Placental epithelial cell (primary cell): Measurements from ENCODE around the gene PRDM10. TPM values are rescaled to one million over a fixed set of nuclear protein-coding genes. Genes with fewer than 3 reads are reported as not detected.

Source experiments
- total RNA-seq: library from RNA; depleted of rRNA; stranded (reverse); fragments of >200 nt; gene quantifications from 2 replicates; pipeline ENCODE4 v1.2.3, GENCODE V29; 2012

Gene PRDM10
- 8.2 and 9.0 TPM in 2 replicates for total RNA-seq

GRCh38 chr11:130002352-130002845 is at the start of gene PRDM10:
TSS of gene PRDM10 (minus strand) at chr11:130002835. CDS start at chr11:129960964, 41,871 bp downstream.

GRCh38 chr11:129895126-129896041 is 107.3 kb downstream of the PRDM10 start, which contains the start of gene NFRKB:
TSS of gene NFRKB (minus strand) at chr11:129895578. CDS start at chr11:129892849, 2,729 bp downstream.

Other genes starting within 250 kb of the PRDM10 start
- not detected in 2 replicates for gene TMEM45B, start 187.0 kb downstream of the PRDM10 start, total RNA-seq
- gene NFRKB, start 107.3 kb downstream of the PRDM10 start, total RNA-seq = 22.0 and 22.7 TPM in 2 replicates
- 145 and 263 TPM in 2 replicates for gene APLP2, start 67.1 kb upstream of the PRDM10 start, total RNA-seq
- gene ST14, start 156.9 kb upstream of the PRDM10 start, total RNA-seq = 0.11 TPM in 1 of 2 replicates, not detected in the other